Activated naive CD8-positive, alpha-beta T cell treated with anti-CD3 and anti-CD28 coated beads, Interleukin-2, amount 10 ng/mL, durations not matched to agents 7 days and 5 days (primary cell): ENCODE data around the gene LDLRAD4. TPM values are rescaled to one million over a fixed set of nuclear protein-coding genes. Genes with fewer than 3 reads are reported as not detected.

Experiments
- ATAC-seq: fragments of 150-1000 bp; cut with Tn5 transposase; one replicate; pipeline ENCODE4 v1.10.0; 2021; ENCODE audit warnings: low read depth, moderate library complexity
- POLR2A ChIA-PET: fragments of 350-600 bp; sonication (Branson Sonifier 250); formaldehyde crosslinking; loops from one replicate; lab custom pipeline; 2021; ENCODE audit warnings: antibody characterized with exemption; lab: Charles Lee
- DNase-seq: peaks from one replicate; pipeline ENCODE4 v3.0.0; 2021
- H3K27ac Mint-ChIP-seq: one replicate; pipeline ENCODE4 v1.8.0; 2022; ENCODE audit warnings: mild to moderate bottlenecking, mixed read lengths
- H3K27me3 Mint-ChIP-seq: one replicate; pipeline ENCODE4 v1.8.0; 2022; ENCODE audit warnings: mild to moderate bottlenecking, moderate library complexity, mixed read lengths
- H3K36me3 Mint-ChIP-seq: one replicate; pipeline ENCODE4 v1.8.0; 2021; ENCODE audit warnings: mild to moderate bottlenecking, mixed read lengths
- H3K4me1 Mint-ChIP-seq: one replicate; pipeline ENCODE4 v1.8.0; 2021; ENCODE audit warnings: mixed read lengths
- H3K4me3 Mint-ChIP-seq: one replicate; pipeline ENCODE4 v1.8.0; 2022; ENCODE audit warnings: mild to moderate bottlenecking, moderate library complexity, mixed read lengths
- H3K9me3 Mint-ChIP-seq: one replicate; pipeline ENCODE4 v1.8.0; 2021; ENCODE audit warnings: mixed read lengths
- total RNA-seq, 2 experiments: library from RNA; stranded (reverse); gene quantifications; one replicate each; pipeline ENCODE4 v1.2.3, GENCODE V29; 2021

LDLRAD4 gene
- total RNA-seq, 2 experiments from 2014 or later = 40.3 to 44.3 TPM

GRCh38 chr18:13455471-13455870 lies 236.9 kb downstream of the LDLRAD4 start:
- H3K4me3 Mint-ChIP-seq = no peak overlapping the region
- ATAC-seq (peak; percentile 63), DNase-seq (no peak)
- peaks cover 32% of the 10 kb centered on the region for H3K4me1 Mint-ChIP-seq
- POLR2A ChIA-PET = no interaction called here
- peaks cover 12% of the 10 kb centered on the region for H3K36me3 Mint-ChIP-seq
- H3K9me3 Mint-ChIP-seq = peaks cover 6% of the 10 kb centered on the region
- H3K27me3 Mint-ChIP-seq = no peaks in the 10 kb centered on the region
- H3K27ac Mint-ChIP-seq = peak overlapping the region; percentile 19

DNA sequence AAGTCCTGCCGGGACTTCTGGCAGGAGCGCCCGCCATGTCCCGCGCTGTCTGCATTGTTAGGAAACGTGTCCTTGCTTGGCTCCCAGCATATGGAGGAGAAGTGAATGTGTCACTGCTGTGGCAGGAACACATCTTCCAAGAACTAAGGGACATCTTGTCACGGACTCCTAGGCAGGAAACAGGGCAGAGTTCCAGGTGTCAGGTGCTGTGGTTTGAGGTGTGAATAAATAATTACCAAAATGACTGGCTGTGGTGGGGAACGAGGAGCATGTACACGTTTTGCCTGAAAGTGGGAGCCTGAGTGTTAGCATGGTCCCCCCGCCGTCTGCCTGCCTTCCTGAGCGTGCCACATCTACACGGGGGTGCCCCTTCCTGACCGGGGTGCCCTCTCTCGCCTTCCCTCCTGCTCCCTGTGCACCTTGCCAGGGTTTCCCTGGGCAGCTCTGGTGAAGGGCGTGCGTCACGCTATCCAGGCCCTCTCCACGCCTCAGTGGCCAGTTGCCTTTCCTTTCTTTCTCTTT lies 237.5 kb downstream of the LDLRAD4 start:
- ATAC-seq (peak; percentile 65), DNase-seq (peak; percentile 46)
- H3K36me3 Mint-ChIP-seq = peaks cover 13% of the 10 kb centered on the region
- peak overlapping the region; percentile 53 for H3K4me3 Mint-ChIP-seq
- peak overlapping the region; percentile 63 for H3K27ac Mint-ChIP-seq
- peaks cover 28% of the 10 kb centered on the region for H3K4me1 Mint-ChIP-seq
- H3K9me3 Mint-ChIP-seq = peaks cover 6% of the 10 kb centered on the region
- POLR2A ChIA-PET = no interaction called here
- no peaks in the 10 kb centered on the region for H3K27me3 Mint-ChIP-seq

GRCh38 chr18:13456736-13457271 lies 238.2 kb downstream of the LDLRAD4 start:
- Mint-ChIP-seq H3K27ac (peak overlapping the region; percentile 62), H3K27me3 (no peaks in the 10 kb centered on the region), H3K36me3 (peaks cover 16% of the 10 kb centered on the region), H3K9me3 (peaks cover 6% of the 10 kb centered on the region), H3K4me3 (peak overlapping the region; percentile 36), H3K4me1 (peaks cover 30% of the 10 kb centered on the region)
- POLR2A ChIA-PET = no interaction called here
- no peak for DNase-seq
- ATAC-seq = no peak

GRCh38 chr18:13457327-13457726 lies 238.8 kb downstream of the LDLRAD4 start:
- no peak overlapping the region for H3K4me3 Mint-ChIP-seq
- H3K27me3 Mint-ChIP-seq = no peaks in the 10 kb centered on the region
- ATAC-seq = no peak
- no peak for DNase-seq
- POLR2A ChIA-PET = no interaction called here
- H3K27ac Mint-ChIP-seq = no peak overlapping the region
- H3K9me3 Mint-ChIP-seq = peaks cover 6% of the 10 kb centered on the region
- peaks cover 36% of the 10 kb centered on the region for H3K4me1 Mint-ChIP-seq
- peaks cover 16% of the 10 kb centered on the region for H3K36me3 Mint-ChIP-seq

DNA sequence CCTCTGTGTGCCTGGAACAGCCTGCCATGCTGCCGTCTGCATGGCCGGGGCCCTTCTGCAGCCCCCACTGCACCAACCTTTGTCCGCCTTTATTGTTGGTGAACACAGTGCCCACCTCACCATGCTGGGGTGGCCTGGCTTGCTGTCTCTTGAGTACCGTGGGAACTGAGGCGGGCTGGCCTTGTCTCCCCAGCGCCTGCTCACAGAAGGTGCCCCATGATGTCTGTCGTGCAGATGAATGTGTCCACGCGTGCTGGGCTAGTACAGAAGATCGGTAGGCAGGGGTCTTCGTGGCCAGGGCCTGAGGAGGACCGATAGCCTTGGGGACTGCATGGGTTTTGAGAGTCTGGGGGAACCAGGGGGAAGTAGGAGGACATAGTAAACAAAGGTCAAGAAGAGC lies 242.4 kb downstream of the LDLRAD4 start:
- H3K9me3 Mint-ChIP-seq = peaks cover 6% of the 10 kb centered on the region
- peaks cover 19% of the 10 kb centered on the region for H3K36me3 Mint-ChIP-seq
- H3K4me3 Mint-ChIP-seq = no peak overlapping the region
- no peak overlapping the region for H3K27ac Mint-ChIP-seq
- POLR2A ChIA-PET = no interaction called here
- ATAC-seq (no peak), DNase-seq (no peak)
- H3K4me1 Mint-ChIP-seq = peaks cover 52% of the 10 kb centered on the region
- H3K27me3 Mint-ChIP-seq = no peaks in the 10 kb centered on the region

DNA sequence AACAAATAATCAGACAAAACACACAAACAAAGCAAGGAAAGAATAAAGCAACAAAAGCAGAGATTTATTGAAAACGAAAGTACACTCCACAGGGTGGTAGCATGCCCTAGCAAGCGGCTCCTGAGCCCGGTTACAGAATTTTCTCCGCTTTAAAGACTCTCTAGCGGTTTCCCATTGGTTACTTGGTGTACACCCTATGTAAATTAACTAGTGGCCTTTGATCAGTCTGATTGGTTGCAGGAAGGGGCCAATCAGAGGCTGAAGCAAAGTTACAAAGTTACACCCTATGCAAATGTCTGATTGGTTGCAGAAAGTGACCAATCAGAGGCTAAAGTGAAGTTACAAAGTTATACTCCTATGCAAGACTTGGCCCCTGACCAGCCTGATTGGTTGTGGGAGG lies 242.9 kb downstream of the LDLRAD4 start:
- ATAC-seq (no peak), DNase-seq (no peak)
- H3K27me3 Mint-ChIP-seq = no peaks in the 10 kb centered on the region
- no peak overlapping the region for H3K27ac Mint-ChIP-seq
- peaks cover 24% of the 10 kb centered on the region for H3K36me3 Mint-ChIP-seq
- H3K4me1 Mint-ChIP-seq = peaks cover 49% of the 10 kb centered on the region
- H3K4me3 Mint-ChIP-seq = no peak overlapping the region
- peaks cover 7% of the 10 kb centered on the region for H3K9me3 Mint-ChIP-seq
- POLR2A ChIA-PET = no interaction called here

GRCh38 chr18:13461936-13462335 lies 243.4 kb downstream of the LDLRAD4 start:
- ATAC-seq (no peak), DNase-seq (no peak)
- Mint-ChIP-seq H3K36me3 (peaks cover 29% of the 10 kb centered on the region), H3K4me3 (no peak overlapping the region), H3K27ac (no peak overlapping the region), H3K4me1 (peaks cover 48% of the 10 kb centered on the region), H3K9me3 (peaks cover 11% of the 10 kb centered on the region), H3K27me3 (no peaks in the 10 kb centered on the region)
- POLR2A ChIA-PET = no interaction called here

- POLR2A ChIA-PET = no interaction called here
- Mint-ChIP-seq H3K36me3 (peaks cover 34% of the 10 kb centered on the region), H3K4me1 (peaks cover 48% of the 10 kb centered on the region)
Observed at GRCh38 chr18:13462686-13463085, 244.1 kb downstream of the LDLRAD4 start.

DNA sequence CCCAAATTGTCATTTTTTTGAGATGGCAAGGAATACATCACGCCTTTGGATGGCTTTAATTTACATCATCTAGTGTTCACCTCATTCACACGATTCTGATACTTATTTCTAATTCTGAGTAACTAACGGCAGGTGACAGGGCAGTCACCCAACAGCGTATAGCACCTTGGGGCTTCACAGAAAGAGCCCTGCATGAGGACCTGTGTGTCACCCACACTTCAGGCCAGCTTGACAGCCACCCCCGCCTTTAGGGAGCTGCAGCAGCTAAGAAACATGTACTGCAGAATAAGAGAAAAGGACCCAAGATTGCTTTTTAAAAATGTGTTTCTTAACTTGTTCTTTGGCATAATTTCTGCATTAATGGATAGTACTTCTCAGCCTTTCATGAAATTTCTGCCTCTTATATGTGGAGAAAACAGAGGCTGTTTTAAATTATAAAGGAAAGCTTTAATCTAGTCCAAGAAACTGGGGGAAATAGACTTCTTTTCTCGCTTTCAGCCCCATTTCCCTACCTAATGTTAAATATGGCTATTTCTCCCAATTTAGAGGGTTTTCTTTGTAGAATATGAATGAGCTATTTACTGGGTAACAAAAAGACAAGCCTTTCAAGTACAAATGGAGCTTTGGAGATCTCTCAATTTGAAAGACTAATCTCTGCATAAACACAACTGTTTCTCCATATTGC lies 245.1 kb downstream of the LDLRAD4 start:
- DNase-seq = no peak
- ATAC-seq = no peak
- Mint-ChIP-seq H3K27ac (peak overlapping the region; percentile 96), H3K9me3 (peaks cover 15% of the 10 kb centered on the region), H3K4me1 (peaks cover 48% of the 10 kb centered on the region), H3K36me3 (peaks cover 39% of the 10 kb centered on the region), H3K4me3 (peak overlapping the region; percentile 95), H3K27me3 (no peaks in the 10 kb centered on the region)
- POLR2A ChIA-PET = interaction anchor here (0.7 kb wide), 1 partner anchor 150 kb away, joined by 3 read pairs; no protein-coding TSS in a partner anchor

More at GRCh38 chr18:13462686-13463085, 244.1 kb downstream of the LDLRAD4 start:
- Mint-ChIP-seq H3K4me3 (no peak overlapping the region), H3K27me3 (no peaks in the 10 kb centered on the region), H3K27ac (no peak overlapping the region), H3K9me3 (peaks cover 17% of the 10 kb centered on the region)
- ATAC-seq = no peak
- no peak for DNase-seq

DNA sequence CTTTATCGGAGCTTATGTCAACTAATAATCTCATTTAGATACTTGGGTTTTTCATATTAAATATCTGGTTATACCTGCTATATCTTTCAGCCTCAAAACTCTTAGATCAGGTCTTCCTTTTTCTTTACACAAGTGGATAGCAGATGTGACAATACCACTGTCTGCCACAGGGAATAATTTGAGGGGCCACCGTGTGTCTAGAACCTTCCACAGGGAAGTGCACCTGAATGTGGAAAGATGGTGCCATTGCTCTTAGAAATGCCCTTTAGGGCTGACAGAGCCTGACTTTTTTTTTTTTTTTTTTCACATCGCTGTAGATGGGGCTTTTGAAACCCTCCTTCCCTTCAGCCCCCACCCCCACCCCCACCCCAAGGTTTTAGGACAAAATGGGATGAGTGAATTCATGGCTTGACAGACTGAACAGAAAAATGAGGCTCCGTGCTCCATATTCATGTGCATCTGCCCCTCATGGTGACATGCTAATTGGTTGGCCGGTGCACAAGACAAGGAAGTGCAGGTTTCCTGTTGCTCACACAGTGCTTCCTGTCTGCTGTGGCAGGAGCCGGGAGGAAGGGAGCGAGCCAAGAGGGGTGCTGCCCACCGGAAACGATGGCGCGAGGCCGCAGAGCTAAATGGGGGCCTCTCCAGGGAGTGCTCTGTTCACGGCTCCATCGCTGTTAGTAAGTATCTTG lies 246.0 kb downstream of the LDLRAD4 start:
- Mint-ChIP-seq H3K4me3 (peak overlapping the region; percentile 95), H3K9me3 (peaks cover 15% of the 10 kb centered on the region), H3K27me3 (no peaks in the 10 kb centered on the region), H3K36me3 (peaks cover 40% of the 10 kb centered on the region), H3K4me1 (peaks cover 55% of the 10 kb centered on the region), H3K27ac (peak overlapping the region; percentile 96)
- ATAC-seq (peak; percentile 93), DNase-seq (peak; percentile 79)
- POLR2A ChIA-PET = interaction anchor here (0.6 to 0.7 kb wide), 2 partner anchors 85 to 151 kb away, joined by 3 read pairs; no protein-coding TSS in a partner anchor

- Mint-ChIP-seq H3K4me3 (peak overlapping the region; percentile 95), H3K4me1 (peaks cover 56% of the 10 kb centered on the region), H3K27ac (peak overlapping the region; percentile 96), H3K36me3 (peaks cover 37% of the 10 kb centered on the region), H3K27me3 (no peaks in the 10 kb centered on the region), H3K9me3 (peaks cover 15% of the 10 kb centered on the region)
- no peak for ATAC-seq
- POLR2A ChIA-PET = interaction anchor here (0.6 kb wide), 1 partner anchor 86 kb away, joined by 3 read pairs; no protein-coding TSS in a partner anchor
- DNase-seq = no peak
Observed at GRCh38 chr18:13465124-13465446, 246.5 kb downstream of the LDLRAD4 start.

- Mint-ChIP-seq H3K9me3 (peaks cover 14% of the 10 kb centered on the region), H3K4me1 (peaks cover 56% of the 10 kb centered on the region), H3K36me3 (peaks cover 34% of the 10 kb centered on the region), H3K4me3 (peak overlapping the region; percentile 95), H3K27ac (peak overlapping the region; percentile 96), H3K27me3 (no peaks in the 10 kb centered on the region)
- DNase-seq (no peak), ATAC-seq (no peak)
- POLR2A ChIA-PET = interaction anchor here (0.6 kb wide), 1 partner anchor 86 kb away, joined by 3 read pairs; no protein-coding TSS in a partner anchor
Observed at GRCh38 chr18:13465476-13465875, 246.9 kb downstream of the LDLRAD4 start.

DNA sequence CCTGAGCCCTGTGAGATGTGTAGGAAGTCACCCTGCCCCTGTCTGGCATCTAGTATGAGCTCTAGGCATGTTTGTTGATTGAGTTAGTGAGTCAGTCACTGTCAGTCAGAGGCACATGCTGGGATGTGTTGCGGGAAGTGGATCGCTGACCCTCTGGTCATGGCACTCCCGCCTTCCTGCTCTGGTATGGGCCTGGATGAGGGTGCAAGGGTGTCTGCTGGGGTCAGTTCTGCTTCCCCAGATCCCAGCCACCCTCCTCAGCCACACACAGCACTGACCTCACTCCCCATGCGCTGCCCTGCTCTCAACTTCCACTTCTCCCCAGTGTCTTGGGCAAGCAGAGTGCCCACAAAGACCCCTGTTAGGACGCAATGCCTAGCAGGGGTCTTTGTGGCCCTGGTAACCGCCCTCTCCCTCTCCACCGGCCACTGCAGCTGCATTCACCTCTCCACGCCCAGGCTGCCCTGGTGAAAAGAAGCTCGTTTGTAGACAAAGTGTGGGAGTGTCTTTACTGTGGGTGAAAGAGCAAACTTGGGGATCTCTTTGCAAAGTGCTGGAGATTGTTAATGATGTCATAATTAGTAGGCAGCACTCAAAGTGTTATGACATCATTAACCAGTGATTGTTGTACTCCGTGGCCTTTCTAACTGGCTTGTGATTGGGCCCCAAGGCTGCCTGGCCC lies 252.1 kb downstream of the LDLRAD4 start:
- POLR2A ChIA-PET = no interaction called here
- H3K4me3 Mint-ChIP-seq = no peak overlapping the region

More for the DNA sequence above, 252.1 kb downstream of the LDLRAD4 start:
- peaks cover 36% of the 10 kb centered on the region for H3K4me1 Mint-ChIP-seq
- H3K36me3 Mint-ChIP-seq = peaks cover 60% of the 10 kb centered on the region
- H3K9me3 Mint-ChIP-seq = peaks cover 14% of the 10 kb centered on the region
- no peaks in the 10 kb centered on the region for H3K27me3 Mint-ChIP-seq
- no peak for ATAC-seq
- H3K27ac Mint-ChIP-seq = peak overlapping the region; percentile 9
- DNase-seq = no peak
